CD8-positive, alpha-beta memory T cell (primary cell): ENCODE results near the gene MFSD6. TPM values are rescaled to one million over a fixed set of nuclear protein-coding genes. Genes with fewer than 3 reads are reported as not detected.

Experiments
- CTCF ChIA-PET: fragments of 350-600 bp; sonication (Branson Sonifier 250); formaldehyde crosslinking; loops from one replicate; lab custom pipeline; 2021; ENCODE audit warnings: antibody characterized with exemption; lab: Charles Lee
- POLR2A ChIA-PET: fragments of 350-600 bp; sonication (Branson Sonifier 250); formaldehyde crosslinking; loops from one replicate; lab custom pipeline; 2021; ENCODE audit warnings: antibody characterized with exemption; lab: Charles Lee
- DNase-seq, 5 donors: peaks; one replicate each; pipeline versions ENCODE4 v3.0.0 to v3.0.0-alpha.2; 2020 to 2022; ENCODE audit warnings: mixed read lengths in 1 of 5
- H3K27ac ChIP-seq: one replicate; pipeline ENCODE4 v1.7.0; 2013; ENCODE audit warnings: low read depth, mild to moderate bottlenecking, low read length, moderate library complexity
- H3K27me3 ChIP-seq: 2 replicates; pipeline ENCODE4 v1.7.0; 2013; ENCODE audit warnings: low read length, mild to moderate bottlenecking; ENCODE audit not compliant: insufficient read depth, poor library complexity, severe bottlenecking
- H3K36me3 ChIP-seq: 2 replicates; pipeline ENCODE4 v1.7.0; 2013; ENCODE audit warnings: mild to moderate bottlenecking, low read length, moderate library complexity; ENCODE audit not compliant: insufficient read depth
- H3K4me1 ChIP-seq: 2 replicates; pipeline ENCODE4 v1.7.0; 2013; ENCODE audit warnings: mild to moderate bottlenecking, low read length, moderate library complexity; ENCODE audit not compliant: insufficient read depth
- H3K4me3 ChIP-seq: 2 replicates; pipeline ENCODE4 v1.7.0; 2013; ENCODE audit warnings: mild to moderate bottlenecking, low read length
- H3K9me3 ChIP-seq: 2 replicates; pipeline ENCODE4 v1.7.0; 2013; ENCODE audit warnings: mild to moderate bottlenecking, low read length
- H3K27ac Mint-ChIP-seq, 8 donors: one replicate each; pipeline ENCODE4 v1.8.0; 2020 to 2021; ENCODE audit warnings: mixed read lengths in 8 of 8, mild to moderate bottlenecking in 6 of 8, inconsistent platforms in 3 of 8, moderate library complexity in 3 of 8
- H3K27me3 Mint-ChIP-seq, 2 donors: one replicate each; pipeline ENCODE4 v1.8.0; 2020 to 2021; ENCODE audit warnings: mixed read lengths in 2 of 2, mild to moderate bottlenecking in 1 of 2, moderate library complexity in 1 of 2
- H3K36me3 Mint-ChIP-seq, 3 donors: one replicate each; pipeline ENCODE4 v1.8.0; 2020 to 2021; ENCODE audit warnings: mixed read lengths in 3 of 3, inconsistent platforms in 1 of 3, mild to moderate bottlenecking in 1 of 3
- H3K4me1 Mint-ChIP-seq, 3 donors: one replicate each; pipeline ENCODE4 v1.8.0; 2020 to 2021; ENCODE audit warnings: mixed read lengths in 3 of 3, inconsistent platforms in 1 of 3, mild to moderate bottlenecking in 1 of 3
- H3K4me3 Mint-ChIP-seq, 7 donors: one replicate each; pipeline ENCODE4 v1.8.0; 2020 to 2021; ENCODE audit warnings: mixed read lengths in 7 of 7, mild to moderate bottlenecking in 6 of 7, moderate library complexity in 4 of 7, inconsistent platforms in 2 of 7
- H3K9me3 Mint-ChIP-seq, 5 donors: one replicate each; pipeline ENCODE4 v1.8.0; 2020 to 2022; ENCODE audit warnings: mixed read lengths in 5 of 5, mild to moderate bottlenecking in 3 of 5, moderate library complexity in 2 of 5, inconsistent platforms in 1 of 5
- polyA plus RNA-seq: library from polyadenylated mRNA; unstranded; fragments of 300-500 nt; fragmentation: Illumina TruSeq; gene quantifications from one replicate; pipeline ENCODE4 v1.2.3, GENCODE V29; 2021
- total RNA-seq, 2 experiments: library from RNA; stranded (reverse); gene quantifications; one replicate each; pipeline ENCODE4 v1.2.3, GENCODE V29; 2021

Gene MFSD6
- total and polyA plus RNA-seq, 3 experiments from 2014 or later: 31.8 to 65.7 (median 64.9) TPM

DNA sequence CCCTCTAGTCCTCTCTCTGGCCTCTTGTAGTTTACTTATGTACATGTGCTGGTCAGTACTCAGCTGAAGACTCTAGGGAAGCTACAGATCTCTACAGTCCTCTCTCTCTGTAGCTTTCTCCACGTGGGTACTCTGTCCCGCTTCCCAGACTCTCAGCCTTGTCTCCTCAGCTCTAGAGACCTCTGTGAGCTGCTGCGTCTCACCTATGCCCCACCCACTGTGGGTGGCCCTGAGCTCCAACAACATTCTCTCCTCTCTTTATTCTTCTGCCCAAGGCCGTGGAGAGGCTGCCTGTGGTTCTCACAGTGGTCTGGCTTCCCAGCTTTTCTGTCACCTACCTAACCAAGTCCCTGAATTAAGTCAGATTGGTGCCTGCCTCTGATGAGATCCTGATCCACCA lies 33.4 kb downstream of the MFSD6 start:
- Histone ChIP-seq H3K9me3 (no peaks in the 10 kb centered on the region), H3K4me3 (no peak overlapping the region), H3K36me3 (peaks cover 14% of the 10 kb centered on the region), H3K27ac (no peak overlapping the region), H3K4me1 (peaks cover 62% of the 10 kb centered on the region), H3K27me3 (no peaks in the 10 kb centered on the region)
- Mint-ChIP-seq H3K4me1 (peaks cover 85 to 99% (median 98%) of the 10 kb centered on the region in 3 donors), H3K9me3 (no peaks in the 10 kb centered on the region), H3K27me3 (no peaks in the 10 kb centered on the region), H3K4me3 (peak overlapping the region in 5 of 7 donors; percentile 27 to 85 (median 52)), H3K27ac (peak overlapping the region in 7 of 8 donors; percentile 10 to 81 (median 25)), H3K36me3 (peaks cover 10 to 59% (median 19%) of the 10 kb centered on the region in 3 donors)
- ChIA-PET POLR2A (no interaction called here), CTCF (no interaction called here)
- DNase-seq: no peak

GRCh38 chr2:190443055-190443454 lies 34.9 kb downstream of the MFSD6 start:
- POLR2A ChIA-PET: no interaction called here
- Histone ChIP-seq H3K4me3 (no peak overlapping the region), H3K4me1 (peaks cover 70% of the 10 kb centered on the region), H3K27ac (no peak overlapping the region), H3K27me3 (no peaks in the 10 kb centered on the region), H3K36me3 (no peaks in the 10 kb centered on the region), H3K9me3 (no peaks in the 10 kb centered on the region)
- Mint-ChIP-seq H3K27ac (peak overlapping the region in 5 of 8 donors; percentile 22 to 79 (median 53)), H3K36me3 (peaks cover 0 to 44% (median 9%) of the 10 kb centered on the region in 3 donors), H3K9me3 (no peaks in the 10 kb centered on the region), H3K27me3 (no peaks in the 10 kb centered on the region), H3K4me3 (peak overlapping the region in 4 of 7 donors; percentile 2 to 14 (median 10)), H3K4me1 (peaks cover 81 to 98% (median 97%) of the 10 kb centered on the region in 3 donors)
- CTCF ChIA-PET: no interaction called here
- no peak for DNase-seq

GRCh38 chr2:190443778-190444481 lies 35.8 kb downstream of the MFSD6 start:
- ChIA-PET POLR2A (no interaction called here), CTCF (no interaction called here)
- peaks cover 80 to 97% (median 93%) of the 10 kb centered on the region in 3 donors for H3K4me1 Mint-ChIP-seq
- Histone ChIP-seq H3K36me3 (no peaks in the 10 kb centered on the region), H3K4me3 (no peak overlapping the region), H3K4me1 (peaks cover 73% of the 10 kb centered on the region), H3K27ac (no peak overlapping the region), H3K9me3 (no peaks in the 10 kb centered on the region), H3K27me3 (no peaks in the 10 kb centered on the region)
- H3K27ac Mint-ChIP-seq: peak overlapping the region in 6 of 8 donors; percentile 22 to 86 (median 42)
- DNase-seq: no peak
- H3K9me3 Mint-ChIP-seq: no peaks in the 10 kb centered on the region
- H3K4me3 Mint-ChIP-seq: peak overlapping the region in 2 of 7 donors; percentile 8 to 45
- peaks cover 0 to 37% (median 9%) of the 10 kb centered on the region in 3 donors for H3K36me3 Mint-ChIP-seq
- H3K27me3 Mint-ChIP-seq: no peaks in the 10 kb centered on the region

DNA sequence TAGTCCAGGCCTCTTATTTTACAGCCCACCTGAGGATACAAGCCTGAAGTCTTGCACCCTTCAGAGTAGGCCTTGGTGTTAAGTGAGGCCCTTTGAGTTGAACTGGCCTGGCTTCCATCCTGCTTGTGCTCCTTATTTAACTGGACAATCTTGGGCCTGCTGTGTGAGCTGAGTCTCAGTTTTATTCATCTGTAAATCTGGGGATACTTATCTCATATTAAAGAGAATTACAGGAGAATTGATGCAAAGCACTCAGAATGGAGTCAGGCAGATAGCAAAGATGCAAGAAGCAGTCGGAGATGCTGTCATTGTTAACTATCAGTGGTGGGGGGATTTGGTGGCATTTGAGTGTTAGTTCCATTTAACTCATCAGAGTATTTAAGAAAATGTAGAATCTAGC lies 36.8 kb downstream of the MFSD6 start:
- H3K36me3 ChIP-seq: no peaks in the 10 kb centered on the region
- no peaks in the 10 kb centered on the region for H3K27me3 Mint-ChIP-seq
- no peak overlapping the region for H3K4me3 Mint-ChIP-seq
- no peaks in the 10 kb centered on the region for H3K9me3 Mint-ChIP-seq
- no peak overlapping the region for H3K4me3 ChIP-seq
- no peak for DNase-seq
- peaks cover 72 to 92% (median 84%) of the 10 kb centered on the region in 3 donors for H3K4me1 Mint-ChIP-seq
- ChIA-PET POLR2A (no interaction called here), CTCF (no interaction called here)
- no peaks in the 10 kb centered on the region for H3K27me3 ChIP-seq
- H3K27ac Mint-ChIP-seq: peak overlapping the region in 3 of 8 donors; percentile 4 to 86 (median 10)
- H3K27ac ChIP-seq: no peak overlapping the region
- peaks cover 0 to 34% (median 9%) of the 10 kb centered on the region in 3 donors for H3K36me3 Mint-ChIP-seq
- no peaks in the 10 kb centered on the region for H3K9me3 ChIP-seq
- H3K4me1 ChIP-seq: peaks cover 66% of the 10 kb centered on the region

- peak overlapping the region in 1 of 8 donors; percentile 28 for H3K27ac Mint-ChIP-seq
- no peaks in the 10 kb centered on the region for H3K9me3 ChIP-seq
- no peaks in the 10 kb centered on the region for H3K27me3 ChIP-seq
- H3K36me3 Mint-ChIP-seq: peaks cover 0 to 30% (median 6%) of the 10 kb centered on the region in 3 donors
- peaks cover 68 to 90% (median 81%) of the 10 kb centered on the region in 3 donors for H3K4me1 Mint-ChIP-seq
- ChIA-PET CTCF (no interaction called here), POLR2A (no interaction called here)
- no peaks in the 10 kb centered on the region for H3K9me3 Mint-ChIP-seq
- DNase-seq: no peak
- peaks cover 62% of the 10 kb centered on the region for H3K4me1 ChIP-seq
- no peaks in the 10 kb centered on the region for H3K27me3 Mint-ChIP-seq
- no peak overlapping the region for H3K27ac ChIP-seq
- H3K4me3 ChIP-seq: no peak overlapping the region
- no peak overlapping the region for H3K4me3 Mint-ChIP-seq
- H3K36me3 ChIP-seq: no peaks in the 10 kb centered on the region
These were observed 38.0 kb downstream of the MFSD6 start for GRCh38 chr2:190446193-190446592.

- Histone ChIP-seq H3K27me3 (no peaks in the 10 kb centered on the region), H3K4me1 (peaks cover 57% of the 10 kb centered on the region), H3K9me3 (no peaks in the 10 kb centered on the region), H3K36me3 (no peaks in the 10 kb centered on the region), H3K27ac (no peak overlapping the region), H3K4me3 (no peak overlapping the region)
- H3K27me3 Mint-ChIP-seq: no peaks in the 10 kb centered on the region
- H3K4me1 Mint-ChIP-seq: peaks cover 68 to 89% (median 81%) of the 10 kb centered on the region in 3 donors
- peak overlapping the region in 4 of 8 donors; percentile 27 to 45 (median 30) for H3K27ac Mint-ChIP-seq
- peak overlapping the region in 1 of 7 donors; percentile 49 for H3K4me3 Mint-ChIP-seq
- ChIA-PET CTCF (interaction anchor here (2.6 kb wide), 1 partner anchor 12 kb away, joined by 10 read pairs; no protein-coding TSS in a partner anchor), POLR2A (interaction anchor here (0.9 kb wide), 1 partner anchor 22 kb away, joined by 3 read pairs; no protein-coding TSS in a partner anchor)
- H3K36me3 Mint-ChIP-seq: peaks cover 0 to 29% (median 9%) of the 10 kb centered on the region in 3 donors
- no peaks in the 10 kb centered on the region for H3K9me3 Mint-ChIP-seq
- no peak for DNase-seq
These were observed 38.8 kb downstream of the MFSD6 start for GRCh38 chr2:190446750-190447516.

GRCh38 chr2:190447766-190448165 lies 39.6 kb downstream of the MFSD6 start:
- DNase-seq: no peak
- Histone ChIP-seq H3K4me3 (no peak overlapping the region), H3K9me3 (no peaks in the 10 kb centered on the region), H3K27ac (no peak overlapping the region), H3K27me3 (no peaks in the 10 kb centered on the region), H3K4me1 (peaks cover 52% of the 10 kb centered on the region), H3K36me3 (no peaks in the 10 kb centered on the region)
- CTCF ChIA-PET: interaction anchor here (2.6 kb wide), 1 partner anchor 11 kb away, joined by 10 read pairs; no protein-coding TSS in a partner anchor
- no peaks in the 10 kb centered on the region for H3K27me3 Mint-ChIP-seq
- H3K9me3 Mint-ChIP-seq: no peaks in the 10 kb centered on the region
- no peak overlapping the region for H3K4me3 Mint-ChIP-seq
- H3K4me1 Mint-ChIP-seq: peaks cover 66 to 87% (median 80%) of the 10 kb centered on the region in 3 donors
- peak overlapping the region in 1 of 8 donors; percentile 73 for H3K27ac Mint-ChIP-seq
- POLR2A ChIA-PET: interaction anchor here (0.9 kb wide), 1 partner anchor 23 kb away, joined by 3 read pairs; no protein-coding TSS in a partner anchor
- H3K36me3 Mint-ChIP-seq: peaks cover under 1 to 24% (median 12%) of the 10 kb centered on the region in 3 donors
